ENCODE data around the gene CHERP. TPM values are rescaled to one million over a fixed set of nuclear protein-coding genes. Genes with fewer than 3 reads are reported as not detected.
"Not testable (repeated sequence)": the region's sequence is repeated elsewhere in the genome, so short reads cannot be mapped to it uniquely, and the experiment has no call there.

Gene CHERP
- total RNA-seq, 1 donor from 2014 or later = 12.5 TPM

- no peak for DNase-seq (ENCODE audit: low read depth)
Measured at GRCh38 chr19:16476401-16476800, 65.8 kb downstream of the CHERP start.

DNA sequence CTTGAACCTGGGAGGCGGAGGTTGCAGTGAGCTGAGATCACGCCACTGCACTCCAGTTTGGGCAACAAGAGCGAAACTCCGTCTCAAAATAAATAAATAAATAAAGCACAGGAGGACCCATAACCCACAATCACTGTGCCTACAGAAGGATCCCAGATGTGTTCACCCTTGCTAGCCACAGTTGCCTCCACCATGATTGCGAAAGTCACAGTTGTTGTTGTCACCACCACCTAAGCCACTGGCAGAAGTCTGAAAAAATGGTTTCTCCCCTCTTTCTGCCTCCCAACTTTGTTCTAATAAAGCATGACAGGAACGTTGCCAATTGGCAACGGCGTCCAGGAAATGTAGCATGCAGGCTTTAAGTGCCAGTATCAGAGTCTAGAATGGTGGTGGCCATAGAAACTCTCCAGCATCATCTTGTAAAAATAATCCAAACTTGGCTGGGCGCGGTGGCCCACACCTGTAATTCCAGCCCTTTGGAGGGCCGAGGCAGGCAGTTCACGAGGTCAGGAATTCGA, 68.3 kb downstream of the CHERP start:
- no peak for DNase-seq (ENCODE audit: low read depth)

DNA sequence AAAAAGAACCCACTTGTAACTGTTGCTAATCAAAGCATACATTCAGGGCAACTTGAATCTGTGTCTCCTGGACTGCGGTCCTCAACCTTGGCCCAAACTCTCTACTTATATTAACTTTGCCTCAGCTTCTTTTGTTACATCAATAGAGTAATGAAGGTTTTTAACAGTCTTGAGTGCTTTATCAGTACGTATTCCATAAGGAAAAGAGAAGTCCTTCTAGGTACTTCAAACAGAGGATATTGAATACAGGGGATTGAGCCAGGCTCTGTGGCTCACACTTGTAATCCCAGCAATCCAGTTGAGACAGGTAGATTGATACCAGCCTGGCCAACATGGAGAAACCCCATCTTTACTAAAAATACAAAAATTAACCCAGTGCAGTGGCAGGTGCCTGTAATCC, 69.2 kb downstream of the CHERP start:
- DNase-seq (ENCODE audit: low read depth) = no peak

GRCh38 chr19:16472559-16472899, 69.7 kb downstream of the CHERP start:
- not testable (repeated sequence) for DNase-seq (ENCODE audit: low read depth)

DNA sequence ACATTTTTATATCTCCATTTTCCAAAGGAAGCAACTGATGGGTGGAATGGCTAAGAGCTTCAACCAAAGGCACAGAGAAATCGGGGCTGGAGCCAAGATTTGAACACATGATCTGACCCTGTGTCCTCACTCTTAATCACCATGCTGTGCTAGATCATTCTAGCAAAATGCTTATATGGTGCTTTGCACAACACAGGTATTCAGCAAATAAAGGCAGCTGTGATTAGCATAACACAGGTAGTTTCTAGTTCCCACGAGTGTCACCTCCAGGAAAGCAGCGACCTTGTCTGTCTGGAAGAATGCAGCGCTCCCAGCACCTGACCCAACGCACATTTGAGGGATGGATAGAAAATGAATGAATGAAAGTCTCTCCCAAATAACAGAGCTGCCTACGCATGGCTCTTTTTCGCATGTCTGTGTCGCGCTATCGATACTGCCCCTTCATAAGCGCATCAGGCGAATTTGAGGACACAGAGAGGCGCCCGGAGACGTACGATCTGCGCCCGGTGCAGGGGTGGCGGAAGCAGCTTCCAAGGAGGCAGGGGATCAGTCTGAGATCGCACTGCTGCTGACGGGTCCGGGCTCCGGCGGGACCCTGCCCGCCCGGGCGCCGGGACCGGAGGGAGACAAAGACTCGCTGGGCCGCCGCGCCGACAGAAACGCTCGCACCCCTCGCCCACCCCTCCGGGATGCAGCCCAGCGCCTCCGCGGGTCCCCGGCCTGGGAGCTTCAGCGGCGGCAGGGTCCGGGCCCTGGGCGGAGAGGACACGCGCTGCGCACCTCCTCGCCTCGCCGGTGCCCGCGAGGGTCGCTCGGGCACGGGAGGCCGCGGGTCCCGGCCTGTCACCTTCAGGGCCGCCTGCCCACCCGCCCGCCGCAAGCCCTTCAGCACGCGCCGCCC, 71.1 kb downstream of the CHERP start:
- DNase-seq (ENCODE audit: low read depth) = no peak

DNA sequence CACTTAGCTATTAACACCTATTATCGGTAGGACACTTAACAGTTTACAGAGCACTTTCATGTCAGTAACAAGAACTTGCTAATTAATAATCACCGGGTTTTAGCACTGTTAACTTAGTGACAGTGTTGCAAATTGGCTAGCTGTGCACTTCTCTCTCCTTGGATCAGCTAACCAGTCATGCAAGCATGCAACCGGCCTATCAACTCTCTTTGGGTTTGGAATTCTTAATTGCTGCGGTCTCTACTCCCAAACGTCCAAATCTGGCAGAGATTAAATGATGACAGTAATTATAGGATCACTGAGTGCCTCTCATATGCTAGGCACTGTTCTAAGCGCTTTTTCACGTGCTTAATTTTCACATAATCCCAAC, 71.7 kb downstream of the CHERP start:
- no peak for DNase-seq (ENCODE audit: low read depth)

Other genes starting within 250 kb of the CHERP start
- gene KLF2, start 217.6 kb downstream of the CHERP start, total RNA-seq = 0.17 and 0.45 TPM in 2 replicates
- 4.0 and 13.3 TPM in 2 replicates for gene EPS15L1, start 70.5 kb downstream of the CHERP start, total RNA-seq
- not detected in 2 replicates for gene CALR3, start 46.3 kb downstream of the CHERP start, total RNA-seq
- gene C19orf44, start 46.0 kb downstream of the CHERP start, total RNA-seq = 2.8 and 11.3 TPM in 2 replicates
- 30.7 and 58.0 TPM in 2 replicates for gene SLC35E1, start 30.0 kb upstream of the CHERP start, total RNA-seq
- gene MED26, start 85.8 kb upstream of the CHERP start, total RNA-seq = 3.0 and 6.9 TPM in 2 replicates
- gene SMIM7, start 117.7 kb upstream of the CHERP start, total RNA-seq = 66.9 and 88.5 TPM in 2 replicates
- 1.9 and 8.7 TPM in 2 replicates for gene TMEM38A, start 118.7 kb upstream of the CHERP start, total RNA-seq
- 1.2 TPM in 1 of 2 replicates, not detected in the other for gene NWD1, start 177.4 kb upstream of the CHERP start, total RNA-seq